GM12878 (cell line): ENCODE data around the gene DLST. TPM values are rescaled to one million over a fixed set of nuclear protein-coding genes. Genes with fewer than 3 reads are reported as not detected.
A peak's percentile ranks its signal among the peaks of the same experiment; 100 is the strongest.

Source experiments
- BCL3 ChIP-seq: IDR thresholded peaks from 2 replicates; pipeline ENCODE4 v1.6.1; 2011; ENCODE audit warnings: borderline replicate concordance, low read depth, mild to moderate bottlenecking, moderate library complexity, low read length; ENCODE audit not compliant: insufficient read depth, poor library complexity, severe bottlenecking
- CTCF ChIP-seq, 3 experiments: IDR thresholded peaks in 2 of 3; conservative IDR thresholded peaks in 1 of 3; 2 replicates each; pipeline ENCODE4 v1.5.1; 2011; ENCODE audit warnings: low read depth in 3 of 3, low read length in 3 of 3, mild to moderate bottlenecking in 3 of 3, control low read depth in 2 of 3, moderate library complexity in 2 of 3, inconsistent platforms in 1 of 3, mixed read lengths in 1 of 3; ENCODE audit not compliant: control insufficient read depth in 2 of 3, insufficient read depth in 1 of 3; ENCODE audit errors: extremely low read depth in 1 of 3
- EZH2 ChIP-seq: IDR thresholded peaks from 2 replicates; pipeline ENCODE4 v1.6.1; 2012; ENCODE audit warnings: low read depth, mild to moderate bottlenecking, control low read depth, inconsistent platforms, low read length, borderline replicate concordance; ENCODE audit not compliant: control insufficient read depth
- FOXM1 ChIP-seq: IDR thresholded peaks from 2 replicates; pipeline ENCODE4 v1.6.1; 2012; ENCODE audit warnings: low read depth, mild to moderate bottlenecking, inconsistent platforms, low read length, moderate library complexity
- HCFC1 ChIP-seq: fragments of 150-350 bp; IDR thresholded peaks from 2 replicates; pipeline ENCODE4 v1.6.1; 2014; ENCODE audit warnings: low read length
- IKZF1 ChIP-seq: fragments of 450-650 bp; conservative IDR thresholded peaks from 2 replicates; pipeline ENCODE4 v1.6.1; 2017; ENCODE audit warnings: antibody characterized with exemption, mild to moderate bottlenecking
- IRF4 ChIP-seq: IDR thresholded peaks from 2 replicates; pipeline ENCODE4 v1.6.1; 2011; ENCODE audit warnings: low read depth, low read length
- NR2F1 ChIP-seq: fragments of 450-650 bp; conservative IDR thresholded peaks from 2 replicates; pipeline ENCODE4 v1.6.1; 2017; ENCODE audit warnings: mild to moderate bottlenecking
- RAD21 ChIP-seq: IDR thresholded peaks from 2 replicates; pipeline ENCODE4 v1.6.1; 2011; ENCODE audit warnings: mild to moderate bottlenecking, low read depth, low read length, moderate library complexity; ENCODE audit not compliant: insufficient read depth
- RELA ChIP-seq: fragments of 450-650 bp; IDR thresholded peaks from 2 replicates; pipeline ENCODE4 v1.8.0; 2014; ENCODE audit warnings: borderline replicate concordance; ENCODE audit not compliant: partially characterized antibody
- RUNX3 ChIP-seq: IDR thresholded peaks from 2 replicates; pipeline ENCODE4 v1.6.1; 2012; ENCODE audit warnings: low read length, inconsistent platforms
- SPI1 ChIP-seq: IDR thresholded peaks from 2 replicates; pipeline ENCODE4 v1.6.1; 2011; ENCODE audit warnings: low read depth, mild to moderate bottlenecking, low read length, moderate library complexity, borderline replicate concordance; ENCODE audit not compliant: insufficient read depth
- YBX1 ChIP-seq: fragments of 450-650 bp; IDR thresholded peaks from 2 replicates; pipeline ENCODE4 v1.6.1; 2016; ENCODE audit warnings: antibody characterized with exemption
- YY1 ChIP-seq: IDR thresholded peaks from 2 replicates; pipeline ENCODE4 v1.6.1; 2011; ENCODE audit warnings: low read depth, mild to moderate bottlenecking, low read length
- ZNF384 ChIP-seq: IDR thresholded peaks from 2 replicates; pipeline ENCODE4 v1.6.1; 2012; ENCODE audit warnings: low read depth, mild to moderate bottlenecking, low read length, improper control_type of control experiment, borderline replicate concordance
- ZNF592 ChIP-seq: fragments of 450-650 bp; IDR thresholded peaks from 2 replicates; pipeline ENCODE4 v1.6.1; 2017; ENCODE audit warnings: mild to moderate bottlenecking, moderate library complexity
- ZNF622 ChIP-seq: fragments of 450-650 bp; IDR thresholded peaks from 2 replicates; pipeline ENCODE4 v1.6.1; 2017; ENCODE audit warnings: mild to moderate bottlenecking, inconsistent platforms
- polyA plus RNA-seq, 11 experiments: library from polyadenylated mRNA; depleted of rRNA in 4 of 11; unstranded in 6 of 11; stranded (reverse) in 5 of 11; fragments of >200 nt; fragmentation: Nextera tagmentation in 4 of 11; fragmentation: Illumina TruSeq in 1 of 11; extraction: Ambion mirVana in 4 of 11; extraction: Trizol in 1 of 11; gene quantifications; 1 replicate in 1 of 11; 2 replicates in 10 of 11; pipeline versions ENCODE4 v1.2.1 to v1.2.3, GENCODE V29; 2011 to 2016; ENCODE audit warnings: inconsistent platforms in 2 of 11, missing spikeins in 2 of 11, low read depth in 1 of 11
- total RNA-seq, 4 experiments: library from RNA; depleted of rRNA in 3 of 4; stranded (reverse); fragments of >200 nt in 3 of 4; fragmentation: Illumina TruSeq in 1 of 4; extraction: Trizol in 1 of 4; gene quantifications; 2 replicates each; pipeline versions ENCODE4 v1.2.1 to v1.2.3, GENCODE V29; 2013 to 2021

Gene DLST
- total and polyA plus RNA-seq, 10 of the 15 experiments (the other 5 are each of a cell fraction or from before 2014, with no cell fraction given): 2.9 to 141 (median 67.7) TPM

GRCh38 chr14:74835645-74836250 lies 46.0 kb upstream of the DLST start (continued):
- TF ChIP-seq BCL3: no peak
- TF ChIP-seq RELA: no peak
- no peak for TF ChIP-seq HCFC1
- TF ChIP-seq EZH2: no peak
- TF ChIP-seq YY1: no peak
- no peak for TF ChIP-seq ZNF592
- peak; percentile 34 for TF ChIP-seq RUNX3
- no peak for TF ChIP-seq YBX1
- TF ChIP-seq CTCF (IDR thresholded peaks at IDR 0.05 in 2 of 3, conservative IDR thresholded peaks at IDR 0.05 in 1 of 3; ENCODE audit: control insufficient read depth in 2 of 3, extremely low read depth in 1 of 3, insufficient read depth in 1 of 3, low read depth in 3 of 3, low read length in 3 of 3): no peak
- no peak for TF ChIP-seq IKZF1
- TF ChIP-seq RAD21: 0 out of 2 replicates have a peak, but pooled peaks have one; percentile 6
- TF ChIP-seq FOXM1: no peak
- no peak for TF ChIP-seq IRF4
- no peak for TF ChIP-seq NR2F1
- peak; percentile 46; the same call in 1 of the 2 replicates for TF ChIP-seq ZNF384
- TF ChIP-seq ZNF622: no peak
- peak; percentile 83 for TF ChIP-seq SPI1
